ENCODE results near the gene PLA2G4D. TPM values are rescaled to one million over a fixed set of nuclear protein-coding genes. Genes with fewer than 3 reads are reported as not detected.

The PLA2G4D gene
- polyA plus RNA-seq, 1 of the 3 experiments (the other 2 are of a cell fraction) = not detected

- Histone ChIP-seq H3K9me3 (no peaks in the 10 kb centered on the region), H3K36me3 (replicated peaks in 1 of 2; ENCODE audit: control insufficient read depth in 1 of 2, insufficient read depth in 2 of 2, low read length in 1 of 2) (no peaks in the 10 kb centered on the region), H3K27me3 (ENCODE audit: insufficient read depth) (no peaks in the 10 kb centered on the region), H3K4me3 (ENCODE audit: low read depth in 2 of 2, low read length in 1 of 2) (no peak overlapping the region), H3K4me2 (no peak overlapping the region), H3K9me2 (no peaks in the 10 kb centered on the region), H2AFZ (ENCODE audit: low read depth) (no peak overlapping the region), H3K27ac (ENCODE audit: low read depth in 2 of 2, low read length in 1 of 2) (0 out of 4 replicates have a peak overlapping the region, but pooled peaks of 1 of the 2 experiments have one; percentile 36), H3F3A (replicated peaks; ENCODE audit: insufficient read depth) (no peaks in the 10 kb centered on the region), H3K9ac (no peak overlapping the region), H3K4me1 (ENCODE audit: control insufficient read depth in 1 of 2, insufficient read depth in 2 of 2, low read depth in 1 of 2, low read length in 1 of 2) (peaks cover 0 to 18% of the 10 kb centered on the region in 2 experiments; a peak in 1 of 4 replicates), H4K20me1 (ENCODE audit: insufficient read depth) (no peaks in the 10 kb centered on the region), H3K79me2 (ENCODE audit: insufficient read depth) (no peaks in the 10 kb centered on the region)
- CTCF ChIA-PET = interaction anchor here (0.7 to 17.2 kb wide), 13 partner anchors 9 to 406 kb away, joined by 3 to 293 read pairs (median 5); no protein-coding TSS in a partner anchor
- POLR2A ChIA-PET = no interaction called here
- WGBS (ENCODE audit: low lambda C conversion rate) = 48% methylated on average over 6 of the region's 7 CpGs
- DNase-seq = no peak
- TF ChIP-seq PBX3 (IDR thresholded peaks at IDR 0.05) (no peak), EP300 (IDR thresholded peaks at IDR 0.05; ENCODE audit: borderline replicate concordance in 1 of 2, low read depth in 1 of 2, low read length in 1 of 2) (no peak), MAX (IDR thresholded peaks at IDR 0.05; ENCODE audit: low read depth) (no peak), JUND (IDR thresholded peaks at IDR 0.05) (no peak), NRF1 (IDR thresholded peaks at IDR 0.05; ENCODE audit: low read depth, low read length) (no peak), ELF1 (IDR thresholded peaks at IDR 0.05) (no peak), USF1 (IDR thresholded peaks at IDR 0.05; ENCODE audit: borderline replicate concordance, low read depth) (no peak), FOXJ3 (CRISPR knock-in tag; IDR thresholded peaks at IDR 0.05) (no peak), GABPA (IDR thresholded peaks at IDR 0.05; ENCODE audit: low read depth) (no peak), MXI1 (IDR thresholded peaks at IDR 0.05; ENCODE audit: low read depth, low read length) (no peak), YY1 (IDR thresholded peaks at IDR 0.05; ENCODE audit: low read depth) (no peak), FOXM1 (IDR thresholded peaks at IDR 0.05; ENCODE audit: low read depth) (no peak), MEF2A (IDR thresholded peaks at IDR 0.05; ENCODE audit: borderline replicate concordance, low read depth) (no peak), REST (IDR thresholded peaks at IDR 0.05; ENCODE audit: low read depth, low read length) (no peak), ZBTB33 (IDR thresholded peaks at IDR 0.05; ENCODE audit: borderline replicate concordance, low read depth) (no peak), CHD2 (IDR thresholded peaks at IDR 0.05; ENCODE audit: low read length, partially characterized antibody) (no peak), IRF3 (IDR thresholded peaks at IDR 0.05; ENCODE audit: low read depth, low read length) (no peak), TCF12 (IDR thresholded peaks at IDR 0.05) (no peak), RFX5 (IDR thresholded peaks at IDR 0.05; ENCODE audit: low read length) (no peak), RXRA (IDR thresholded peaks at IDR 0.05; ENCODE audit: borderline replicate concordance, low read depth) (no peak)
Observed at GRCh38 chr15:42065468-42065867, 28.9 kb downstream of the PLA2G4D start.

Measured in SK-N-SH (cell line).